A549 (cell line): Measurements from ENCODE around the gene CHN1. TPM values are rescaled to one million over a fixed set of nuclear protein-coding genes. Genes with fewer than 3 reads are reported as not detected.

Source experiments
- ATAC-seq, 2 experiments: fragments of 200-7000 bp in 1 of 2; fragments of >200 bp in 1 of 2; cut with Nextera tagmentation in 1 of 2; cut with Tn5 transposase in 1 of 2; 3 replicates each; pipeline versions ENCODE4 v1.8.0 to v1.9.1; 2018 to 2020; ENCODE audit warnings: mild to moderate bottlenecking in 1 of 2, moderate library complexity in 1 of 2
- CTCF ChIA-PET: fragments of 300-600 bp; sonication (Branson Sonifier 250); formaldehyde crosslinking; extraction: SDS; loops from one replicate; lab custom pipeline; 2021; ENCODE audit warnings: antibody characterized with exemption, inconsistent platforms; lab: Yijun Ruan, JAX
- POLR2A ChIA-PET: fragments of 350-600 bp; formaldehyde crosslinking; extraction: SDS; loops from one replicate; lab custom pipeline; 2021; ENCODE audit warnings: antibody characterized with exemption, inconsistent platforms; lab: Yijun Ruan, JAX
- DNase-seq, 2 experiments: peaks; one replicate each; pipeline versions ENCODE4 v3.0.0 to v3.0.0-alpha.2; 2011 to 2016; ENCODE audit warnings: low read depth in 1 of 2, low spot score in 1 of 2
- FAIRE-seq: peaks from 2 replicates; lab custom pipeline; 2011; peaks lifted over from hg19 to GRCh38; lab: Jason Lieb, UNC
- H3K27ac ChIP-seq, 2 experiments: fragments of >200 bp; sonication (Bioruptor Twin); formaldehyde crosslinking; 3 replicates each; pipeline ENCODE4 v1.5.1; 2016 to 2017
- H3K4me1 ChIP-seq: fragments of >200 bp; sonication (Bioruptor Twin); formaldehyde crosslinking; 3 replicates; pipeline ENCODE4 v1.6.1; 2016
- H3K4me2 ChIP-seq: fragments of >200 bp; sonication (Bioruptor Twin); formaldehyde crosslinking; 3 replicates; pipeline ENCODE4 v1.6.1; 2016
- H3K4me3 ChIP-seq: fragments of >200 bp; sonication (Bioruptor Twin); formaldehyde crosslinking; 3 replicates; pipeline ENCODE4 v1.5.1; 2016
- H3K9me3 ChIP-seq: fragments of >200 bp; sonication (Bioruptor Twin); formaldehyde crosslinking; 3 replicates; pipeline ENCODE4 v1.6.1; 2016
- BCL3 ChIP-seq: fragments of >200 bp; sonication (Bioruptor Twin); formaldehyde crosslinking; IDR thresholded peaks from 3 replicates; pipeline ENCODE4 v1.6.1; 2016
- BHLHE40 ChIP-seq: IDR thresholded peaks from 2 replicates; pipeline ENCODE4 v1.6.1; 2012; ENCODE audit warnings: low read depth, low read length, inconsistent platforms
- CBX2 ChIP-seq: fragments of 200-600 bp; sonication (generic); IDR thresholded peaks from 2 replicates; pipeline ENCODE4 v1.6.1; 2016; ENCODE audit warnings: low read depth, mild to moderate bottlenecking, borderline replicate concordance
- CHD2 ChIP-seq: fragments of 150-350 bp; IDR thresholded peaks from 2 replicates; pipeline ENCODE4 v1.6.1; 2014; ENCODE audit warnings: low read length; ENCODE audit not compliant: partially characterized antibody
- EHMT2 ChIP-seq: fragments of 200-600 bp; sonication (generic); IDR thresholded peaks from 2 replicates; pipeline ENCODE4 v1.6.1; 2016; ENCODE audit warnings: antibody characterized with exemption, low read depth, mild to moderate bottlenecking, moderate library complexity
- EP300 ChIP-seq, 2 experiments: fragments of >200 bp; sonication (Bioruptor Twin); formaldehyde crosslinking; IDR thresholded peaks; 2 replicates in 1 of 2; 3 replicates in 1 of 2; pipeline ENCODE4 v1.6.1; 2016 to 2017
- ESRRA ChIP-seq: fragments of 150-350 bp; IDR thresholded peaks from 2 replicates; pipeline ENCODE4 v1.6.1; 2014; ENCODE audit warnings: mild to moderate bottlenecking, low read length, borderline replicate concordance
- FOSB ChIP-seq: fragments of 250-450 bp; sonication (Bioruptor Pico); IDR thresholded peaks from 2 replicates; pipeline ENCODE4 v1.5.0; 2020; ENCODE audit warnings: mild to moderate bottlenecking, moderate library complexity
- HDAC2 ChIP-seq: fragments of 200-600 bp; sonication (generic); IDR thresholded peaks from 2 replicates; pipeline ENCODE4 v1.6.1; 2016
- HES2 ChIP-seq: fragments of >200 bp; sonication (Bioruptor Twin); formaldehyde crosslinking; IDR thresholded peaks from 2 replicates; pipeline ENCODE4 v1.6.1; 2016
- HMGXB4 ChIP-seq: fragments of 250-450 bp; sonication (Bioruptor Pico); IDR thresholded peaks from 2 replicates; pipeline ENCODE4 v1.5.0; 2021; ENCODE audit warnings: mild to moderate bottlenecking, moderate library complexity, borderline replicate concordance
- HOXA7 ChIP-seq: fragments of 250-450 bp; sonication (Bioruptor Pico); IDR thresholded peaks from 2 replicates; pipeline ENCODE4 v1.5.0; 2020; ENCODE audit warnings: mild to moderate bottlenecking, moderate library complexity
- HOXB5 ChIP-seq: fragments of 250-450 bp; sonication (Bioruptor Pico); IDR thresholded peaks from 2 replicates; pipeline ENCODE4 v1.5.0; 2020; ENCODE audit warnings: mild to moderate bottlenecking, moderate library complexity
- JUN ChIP-seq, 2 experiments: fragments of >200 bp; sonication (Bioruptor Twin); formaldehyde crosslinking; IDR thresholded peaks; 2 replicates in 1 of 2; 3 replicates in 1 of 2; pipeline ENCODE4 v1.6.1; 2016 to 2017
- JUNB ChIP-seq: fragments of >200 bp; sonication (Bioruptor Twin); formaldehyde crosslinking; IDR thresholded peaks from 2 replicates; pipeline ENCODE4 v1.6.1; 2016
- MAFK ChIP-seq: fragments of 450-650 bp; IDR thresholded peaks from 2 replicates; pipeline ENCODE4 v1.6.1; 2014; ENCODE audit not compliant: partially characterized antibody
- MAX ChIP-seq: IDR thresholded peaks from 2 replicates; pipeline ENCODE4 v1.6.1; 2012
- NFE2L2 ChIP-seq: fragments of 150-350 bp; conservative IDR thresholded peaks from 2 replicates; pipeline ENCODE4 v1.6.1; 2014; ENCODE audit warnings: low read length
- POLR2A ChIP-seq: IDR thresholded peaks from 2 replicates; pipeline ENCODE4 v1.6.1; 2012; ENCODE audit warnings: mild to moderate bottlenecking, low read length
- RNF2 ChIP-seq: fragments of 200-600 bp; sonication (generic); IDR thresholded peaks from 2 replicates; pipeline ENCODE4 v1.6.1; 2016; ENCODE audit warnings: low read depth, mild to moderate bottlenecking, antibody characterized with exemption, moderate library complexity, borderline replicate concordance
- SREBF2 ChIP-seq: fragments of 450-650 bp; IDR thresholded peaks from 2 replicates; pipeline ENCODE4 v1.6.1; 2014; ENCODE audit warnings: mild to moderate bottlenecking, moderate library complexity
- ZNF302 ChIP-seq: fragments of 250-450 bp; sonication (Bioruptor Pico); IDR thresholded peaks from 2 replicates; pipeline ENCODE4 v1.9.0; 2021; ENCODE audit warnings: inconsistent platforms, mild to moderate bottlenecking, moderate library complexity
- WGBS: methylation state at CpG from one replicate; pipeline ENCODE4 v1.1.6; 2017; ENCODE audit errors: missing lambda C conversion rate; 5-methylcytosine and 5-hydroxymethylcytosine counted together
- polyA plus RNA-seq, 4 experiments: library from polyadenylated mRNA; depleted of rRNA in 3 of 4; stranded (reverse); fragments of >200 nt; fragmentation: RNase III in 1 of 4; extraction: RNeasy Plus Mini Kit Qiagen cat#74134 plus additional on column Dnase treatment in 1 of 4; gene quantifications; 2 replicates in 3 of 4; 3 replicates in 1 of 4; pipeline ENCODE4 v1.2.3, GENCODE V29; 2011 to 2017

Gene CHN1
- polyA plus RNA-seq, 2 of the 4 experiments (the other 2 are of a cell fraction), result 20.9 to 46.6 TPM

GRCh38 chr2:174997110-174997509, 8.1 kb downstream of the CHN1 start:
- FAIRE-seq (no peak), ATAC-seq (no peak), DNase-seq (no peak)
- Histone ChIP-seq H3K27ac (no peak overlapping the region), H3K4me1 (peaks cover 23% of the 10 kb centered on the region), H3K9me3 (no peaks in the 10 kb centered on the region), H3K4me2 (no peak overlapping the region), H3K4me3 (no peak overlapping the region)
- TF ChIP-seq HES2 (no peak), BHLHE40 (no peak), ESRRA (no peak), FOSB (CRISPR knock-in tag) (no peak), NFE2L2 (no peak), RNF2 (no peak), BCL3 (no peak), HDAC2 (no peak)
- ChIA-PET POLR2A (no interaction called here), CTCF (interaction anchor here (1.1 to 3.3 kb wide), 3 partner anchors 11 to 248 kb away, joined by 3 to 27 read pairs (median 16); no protein-coding TSS in a partner anchor)
- WGBS, result 87% methylated on average over 3 of the region's 3 CpGs

- no peak for ATAC-seq
- DNase-seq, result no peak
- Histone ChIP-seq H3K4me1 (peaks cover 23% of the 10 kb centered on the region), H3K27ac (no peak overlapping the region), H3K9me3 (no peaks in the 10 kb centered on the region), H3K4me3 (no peak overlapping the region), H3K4me2 (no peak overlapping the region)
- TF ChIP-seq MAX (no peak), BHLHE40 (no peak), POLR2A (no peak), ZNF302 (CRISPR knock-in tag) (no peak), EP300 (IDR thresholded peaks at IDR 0.05) (no peak), JUN (IDR thresholded peaks at IDR 0.05) (no peak), JUNB (no peak), EHMT2 (no peak), HOXA7 (CRISPR knock-in tag) (no peak), BCL3 (no peak), CBX2 (no peak), CHD2 (no peak), MAFK (no peak), HOXB5 (CRISPR knock-in tag) (no peak), HDAC2 (no peak), SREBF2 (no peak), HMGXB4 (no peak)
- WGBS, result 90% methylated on average over 2 of the region's 2 CpGs
- FAIRE-seq, result no peak
- ChIA-PET CTCF (interaction anchor here (1.1 to 3.3 kb wide), 3 partner anchors 11 to 247 kb away, joined by 3 to 27 read pairs (median 16); no protein-coding TSS in a partner anchor), POLR2A (no interaction called here)
These were observed 8.6 kb downstream of the CHN1 start for GRCh38 chr2:174996622-174997021.
